NT2/D1 (cell line): ENCODE results near the gene ABCA5.

Source experiments
- DNase-seq: peaks from one replicate; pipeline ENCODE4 v3.0.0-alpha.2; 2011; ENCODE audit warnings: low read depth, low spot score
- H3K27me3 ChIP-seq: 2 replicates; pipeline ENCODE4 v1.6.0; 2011; ENCODE audit warnings: mild to moderate bottlenecking; ENCODE audit not compliant: insufficient read length, insufficient read depth
- H3K36me3 ChIP-seq: 2 replicates; pipeline ENCODE4 v1.6.1; 2011; ENCODE audit warnings: mild to moderate bottlenecking, low read length, mixed read lengths; ENCODE audit not compliant: insufficient read depth, insufficient read length
- H3K4me1 ChIP-seq: 2 replicates; pipeline ENCODE4 v1.5.1; 2011; ENCODE audit not compliant: insufficient read depth, insufficient read length
- H3K4me3 ChIP-seq: 2 replicates; pipeline ENCODE4 v1.5.1; 2011; ENCODE audit warnings: low read depth; ENCODE audit not compliant: insufficient read length
- H3K9ac ChIP-seq: 2 replicates; pipeline ENCODE4 v1.6.0; 2011; ENCODE audit warnings: low read depth; ENCODE audit not compliant: insufficient read length
- H3K9me3 ChIP-seq: 2 replicates; pipeline ENCODE4 v1.5.1; 2011; ENCODE audit warnings: mild to moderate bottlenecking, low read length; ENCODE audit not compliant: insufficient read depth
- SUZ12 ChIP-seq: IDR thresholded peaks from 2 replicates; pipeline ENCODE4 v1.6.1; 2011; ENCODE audit not compliant: insufficient read length, insufficient read depth; ENCODE audit errors: extremely low read depth
- YY1 ChIP-seq: IDR thresholded peaks from 2 replicates; pipeline ENCODE4 v1.6.1; 2011; ENCODE audit not compliant: insufficient read length, insufficient read depth
- ZNF274 ChIP-seq: IDR thresholded peaks from 2 replicates; pipeline ENCODE4 v1.6.1; 2011; ENCODE audit warnings: mild to moderate bottlenecking, low read depth, low read length

Gene ABCA5

GRCh38 chr17:69268543-69269014 is 58.4 kb downstream of the ABCA5 start:
- Histone ChIP-seq H3K4me3 (no peak overlapping the region), H3K4me1 (no peaks in the 10 kb centered on the region), H3K9ac (no peak overlapping the region), H3K36me3 (no peaks in the 10 kb centered on the region), H3K27me3 (no peaks in the 10 kb centered on the region), H3K9me3 (no peaks in the 10 kb centered on the region)
- no peak for TF ChIP-seq ZNF274
- no peak for TF ChIP-seq YY1
- no peak for TF ChIP-seq SUZ12
- DNase-seq: no peak

GRCh38 chr17:69267219-69267618 is 59.7 kb downstream of the ABCA5 start:
- Histone ChIP-seq H3K4me3 (no peak overlapping the region), H3K9me3 (no peaks in the 10 kb centered on the region), H3K27me3 (no peaks in the 10 kb centered on the region), H3K9ac (no peak overlapping the region), H3K4me1 (no peaks in the 10 kb centered on the region), H3K36me3 (no peaks in the 10 kb centered on the region)
- DNase-seq: no peak
- TF ChIP-seq YY1: no peak
- no peak for TF ChIP-seq SUZ12
- TF ChIP-seq ZNF274: no peak

GRCh38 chr17:69265873-69266272 is 61.1 kb downstream of the ABCA5 start:
- Histone ChIP-seq H3K9ac (no peak overlapping the region), H3K27me3 (no peaks in the 10 kb centered on the region), H3K36me3 (no peaks in the 10 kb centered on the region), H3K9me3 (no peaks in the 10 kb centered on the region), H3K4me1 (no peaks in the 10 kb centered on the region), H3K4me3 (no peak overlapping the region)
- DNase-seq: no peak
- no peak for TF ChIP-seq SUZ12
- no peak for TF ChIP-seq ZNF274
- no peak for TF ChIP-seq YY1

- no peaks in the 10 kb centered on the region for H3K27me3 ChIP-seq
Observed at GRCh38 chr17:69254187-69254586, 72.7 kb downstream of the ABCA5 start.

GRCh38 chr17:69250641-69251040 is 76.3 kb downstream of the ABCA5 start:
- Histone ChIP-seq H3K9ac (no peak overlapping the region), H3K4me1 (no peaks in the 10 kb centered on the region), H3K9me3 (no peaks in the 10 kb centered on the region), H3K4me3 (no peak overlapping the region), H3K36me3 (no peaks in the 10 kb centered on the region), H3K27me3 (no peaks in the 10 kb centered on the region)
- DNase-seq: no peak
- TF ChIP-seq SUZ12 (no peak), ZNF274 (no peak), YY1 (no peak)

More at GRCh38 chr17:69254187-69254586, 72.7 kb downstream of the ABCA5 start:
- Histone ChIP-seq H3K4me3 (no peak overlapping the region), H3K9ac (no peak overlapping the region), H3K4me1 (no peaks in the 10 kb centered on the region), H3K9me3 (no peaks in the 10 kb centered on the region), H3K36me3 (no peaks in the 10 kb centered on the region)
- no peak for TF ChIP-seq ZNF274
- TF ChIP-seq SUZ12: no peak
- no peak for TF ChIP-seq YY1
- DNase-seq: no peak

GRCh38 chr17:69246726-69247375 is 80.1 kb downstream of the ABCA5 start:
- no peak for TF ChIP-seq YY1
- TF ChIP-seq SUZ12: no peak
- no peak for TF ChIP-seq ZNF274
- H3K9ac ChIP-seq: no peak overlapping the region
- H3K27me3 ChIP-seq: no peaks in the 10 kb centered on the region
- no peaks in the 10 kb centered on the region for H3K4me1 ChIP-seq
- DNase-seq: no peak
- no peaks in the 10 kb centered on the region for H3K36me3 ChIP-seq
- H3K9me3 ChIP-seq: no peaks in the 10 kb centered on the region
- H3K4me3 ChIP-seq: no peak overlapping the region

GRCh38 chr17:69246202-69246601 is 80.7 kb downstream of the ABCA5 start:
- no peaks in the 10 kb centered on the region for H3K4me1 ChIP-seq

More at GRCh38 chr17:69246202-69246601, 80.7 kb downstream of the ABCA5 start:
- DNase-seq: no peak
- no peaks in the 10 kb centered on the region for H3K9me3 ChIP-seq
- no peaks in the 10 kb centered on the region for H3K27me3 ChIP-seq
- no peak for TF ChIP-seq SUZ12
- no peak for TF ChIP-seq ZNF274
- TF ChIP-seq YY1: no peak
- H3K4me3 ChIP-seq: no peak overlapping the region
- no peak overlapping the region for H3K9ac ChIP-seq
- no peaks in the 10 kb centered on the region for H3K36me3 ChIP-seq
